ENCODE measurements around the gene C11orf54. TPM values are rescaled to one million over a fixed set of nuclear protein-coding genes. Genes with fewer than 3 reads are reported as not detected.
A peak's percentile ranks its signal among the peaks of the same experiment; 100 is the strongest.

C11orf54 gene
- total RNA-seq, 3 donors from 2014 or later, result 42.8 to 96.0 (median 48.0) TPM

GRCh38 chr11:93728792-93729128, 12.7 kb upstream of the C11orf54 start:
- TF ChIP-seq CTCF (IDR thresholded peaks at IDR 0.05), result no peak
- no peaks in the 10 kb centered on the region for H3K9me3 ChIP-seq
- no peak overlapping the region for H3K4me3 ChIP-seq
- peaks cover 13% of the 10 kb centered on the region for H3K4me1 ChIP-seq (ENCODE audit: low read depth)
- H3K36me3 ChIP-seq (ENCODE audit: low read depth), result peaks cover 12% of the 10 kb centered on the region
- intact Hi-C loops (cut with DNase I, micrococcal nuclease), result no loop called here
- ATAC-seq, result no peak
- DNase-seq, result no peak

DNA sequence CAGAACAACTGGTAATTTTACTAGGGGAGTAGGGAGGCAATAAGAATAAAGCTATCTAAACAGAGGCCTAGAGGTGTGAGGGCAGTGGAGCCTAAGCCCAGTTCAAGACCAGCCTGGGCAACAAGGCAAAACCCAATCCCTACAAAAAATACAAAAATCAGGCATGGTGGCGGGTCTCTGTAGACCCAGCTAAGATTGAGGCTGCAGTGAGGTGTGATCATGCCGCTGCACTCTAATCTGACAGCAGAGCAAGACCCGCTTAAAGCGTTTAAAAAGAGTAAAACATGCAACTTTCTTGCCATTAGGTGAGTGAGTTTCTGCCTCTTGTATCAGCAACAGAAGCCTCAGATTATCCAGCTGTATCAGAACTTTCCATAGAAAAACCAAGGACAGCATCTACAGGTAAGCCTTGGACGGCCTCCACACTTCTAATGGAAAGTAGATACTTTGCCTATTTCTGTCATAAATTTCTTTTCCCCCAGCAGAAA, 12.3 kb upstream of the C11orf54 start:
- peaks cover 12% of the 10 kb centered on the region for H3K36me3 ChIP-seq (ENCODE audit: low read depth)
- H3K4me3 ChIP-seq, result no peak overlapping the region
- ATAC-seq, result peak; percentile 22
- intact Hi-C loops (cut with DNase I, micrococcal nuclease), result no loop called here
- TF ChIP-seq CTCF (IDR thresholded peaks at IDR 0.05), result no peak
- H3K4me1 ChIP-seq (ENCODE audit: low read depth), result peaks cover 15% of the 10 kb centered on the region
- H3K9me3 ChIP-seq, result no peaks in the 10 kb centered on the region
- no peak for DNase-seq

GRCh38 chr11:93730108-93731107, 11.1 kb upstream of the C11orf54 start:
- no peak overlapping the region for H3K4me3 ChIP-seq
- H3K9me3 ChIP-seq, result no peaks in the 10 kb centered on the region
- no peak for DNase-seq
- H3K4me1 ChIP-seq (ENCODE audit: low read depth), result peaks cover 22% of the 10 kb centered on the region
- no peak for TF ChIP-seq CTCF (IDR thresholded peaks at IDR 0.05)
- ATAC-seq, result no peak
- H3K36me3 ChIP-seq (ENCODE audit: low read depth), result peaks cover 12% of the 10 kb centered on the region
- intact Hi-C loops (cut with DNase I, micrococcal nuclease), result no loop called here

- H3K9me3 ChIP-seq, result no peaks in the 10 kb centered on the region
- no peak for TF ChIP-seq CTCF (IDR thresholded peaks at IDR 0.05)
- H3K4me1 ChIP-seq (ENCODE audit: low read depth), result peaks cover 22% of the 10 kb centered on the region
- intact Hi-C loops (cut with DNase I, micrococcal nuclease), result no loop called here
- H3K4me3 ChIP-seq, result no peak overlapping the region
- DNase-seq, result no peak
- peaks cover 16% of the 10 kb centered on the region for H3K36me3 ChIP-seq (ENCODE audit: low read depth)
- ATAC-seq, result peak; percentile 85
These were observed 9.1 kb upstream of the C11orf54 start for GRCh38 chr11:93732237-93732892.

DNA sequence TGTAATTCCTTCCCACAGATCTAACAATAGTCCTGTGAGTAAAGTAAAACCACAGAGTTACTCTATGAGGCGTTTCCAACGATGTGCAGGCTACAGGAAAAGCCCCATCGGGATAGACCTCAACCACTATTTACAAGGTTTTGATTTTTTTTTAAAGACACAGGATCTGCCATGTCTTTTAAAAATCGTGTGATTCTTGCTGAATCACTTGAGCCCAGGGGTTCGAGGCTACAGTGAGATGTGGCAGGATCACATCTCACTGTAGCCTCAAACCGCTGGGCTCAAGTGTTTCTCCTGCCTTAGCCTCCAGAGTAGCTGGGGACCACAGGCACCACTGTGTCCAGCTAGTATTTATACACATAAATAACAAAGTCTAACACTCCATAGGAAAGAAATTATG, 8.0 kb upstream of the C11orf54 start:
- H3K4me1 ChIP-seq (ENCODE audit: low read depth), result peaks cover 26% of the 10 kb centered on the region
- ATAC-seq (no peak), DNase-seq (no peak)
- no peak overlapping the region for H3K4me3 ChIP-seq
- intact Hi-C loops (cut with DNase I, micrococcal nuclease), result no loop called here
- no peak for TF ChIP-seq CTCF (IDR thresholded peaks at IDR 0.05)
- no peaks in the 10 kb centered on the region for H3K9me3 ChIP-seq
- H3K36me3 ChIP-seq (ENCODE audit: low read depth), result peaks cover 16% of the 10 kb centered on the region

Measured in mucosa of descending colon (tissue), 3 donors.